CD14-positive monocyte (primary cell): ENCODE results near the gene RHOV. TPM values are rescaled to one million over a fixed set of nuclear protein-coding genes. Genes with fewer than 3 reads are reported as not detected.

Experiments used
- DNase-seq, 3 donors: peaks; one replicate each; pipeline ENCODE4 v3.0.0-alpha.2; 2011 to 2022
- H2AFZ ChIP-seq: 2 replicates; pipeline ENCODE4 v1.6.0; 2012; ENCODE audit warnings: mild to moderate bottlenecking, low read depth, low read length, inconsistent platforms; ENCODE audit not compliant: insufficient read depth, poor library complexity, severe bottlenecking
- H3K27ac ChIP-seq, 2 donors: 1 replicate in 1 of 2; 2 replicates in 1 of 2; pipeline ENCODE4 v1.5.1; 2012 to 2013; ENCODE audit warnings: low read length in 2 of 2, control low read depth in 1 of 2, inconsistent platforms in 1 of 2, low read depth in 1 of 2, mild to moderate bottlenecking in 1 of 2
- H3K27me3 ChIP-seq, 2 donors: one replicate each; pipeline versions ENCODE4 v1.6.0 to v1.6.1; 2011 to 2013; ENCODE audit warnings: low read length in 2 of 2; ENCODE audit not compliant: control insufficient read depth in 2 of 2, insufficient read depth in 2 of 2
- H3K36me3 ChIP-seq, 2 donors: replicated peaks in 1 of 2; 1 replicate in 1 of 2; 2 replicates in 1 of 2; pipeline versions ENCODE4 v1.5.1 to v1.6.1; 2012 to 2013; ENCODE audit warnings: low read length in 2 of 2, control low read depth in 1 of 2, inconsistent platforms in 1 of 2, mild to moderate bottlenecking in 1 of 2; ENCODE audit not compliant: insufficient read depth in 2 of 2, control insufficient read depth in 1 of 2
- H3K4me1 ChIP-seq, 2 donors: 1 replicate in 1 of 2; 2 replicates in 1 of 2; pipeline versions ENCODE4 v1.5.1 to v1.6.1; 2012 to 2013; ENCODE audit warnings: low read length in 2 of 2, control low read depth in 1 of 2, inconsistent platforms in 1 of 2, mild to moderate bottlenecking in 1 of 2, moderate library complexity in 1 of 2; ENCODE audit not compliant: insufficient read depth in 2 of 2, control insufficient read depth in 1 of 2
- H3K4me2 ChIP-seq: replicated peaks from 2 replicates; pipeline ENCODE3; 2012; ENCODE audit warnings: low read length, moderate library complexity, mild to moderate bottlenecking; ENCODE audit not compliant: poor library complexity, severe bottlenecking; ENCODE audit errors: extremely low read depth
- H3K4me3 ChIP-seq, 3 experiments: fragments of 200-600 bp in 1 of 3; sonication (generic) in 1 of 3; replicated peaks in 1 of 3; 1 replicate in 2 of 3; 2 replicates in 1 of 3; pipeline ENCODE4 v1.5.1; 2011 to 2013; ENCODE audit warnings: low read length in 3 of 3, mild to moderate bottlenecking in 3 of 3, control low read depth in 2 of 3, low read depth in 2 of 3, inconsistent platforms in 1 of 3, moderate library complexity in 1 of 3
- H3K79me2 ChIP-seq: 2 replicates; pipeline ENCODE4 v1.6.0; 2012; ENCODE audit warnings: mild to moderate bottlenecking, control low read depth, inconsistent platforms, low read length, moderate library complexity; ENCODE audit not compliant: insufficient read depth
- H3K9ac ChIP-seq: 2 replicates; pipeline ENCODE4 v1.6.0; 2017; ENCODE audit warnings: low read length, mild to moderate bottlenecking; ENCODE audit not compliant: insufficient read depth, poor library complexity, severe bottlenecking
- H3K9me3 ChIP-seq, 2 donors: replicated peaks in 1 of 2; 1 replicate in 1 of 2; 2 replicates in 1 of 2; pipeline versions ENCODE4 v1.5.1 to v1.6.1; 2012 to 2013; ENCODE audit warnings: low read length in 2 of 2, control low read depth in 1 of 2; ENCODE audit not compliant: control insufficient read depth in 1 of 2, insufficient read depth in 1 of 2
- H4K20me1 ChIP-seq: 2 replicates; pipeline ENCODE4 v1.6.0; 2012; ENCODE audit warnings: mild to moderate bottlenecking, low read length, control low read depth, moderate library complexity; ENCODE audit not compliant: insufficient read depth
- H3K27ac Mint-ChIP-seq, 7 donors: one replicate each; pipeline ENCODE4 v1.8.0; 2020; ENCODE audit warnings: mild to moderate bottlenecking in 7 of 7, mixed read lengths in 7 of 7, moderate library complexity in 6 of 7, inconsistent platforms in 2 of 7
- H3K27me3 Mint-ChIP-seq, 3 donors: one replicate each; pipeline ENCODE4 v1.8.0; 2021 to 2022; ENCODE audit warnings: low read depth in 3 of 3, mild to moderate bottlenecking in 3 of 3, mixed read lengths in 3 of 3, moderate library complexity in 3 of 3, inconsistent platforms in 1 of 3
- H3K36me3 Mint-ChIP-seq, 2 donors: one replicate each; pipeline ENCODE4 v1.8.0; 2020; ENCODE audit warnings: mixed read lengths in 2 of 2, inconsistent platforms in 1 of 2, mild to moderate bottlenecking in 1 of 2
- H3K4me1 Mint-ChIP-seq: one replicate; pipeline ENCODE4 v1.8.0; 2020; ENCODE audit warnings: mild to moderate bottlenecking, mixed read lengths
- H3K4me3 Mint-ChIP-seq, 2 donors: one replicate each; pipeline ENCODE4 v1.8.0; 2020; ENCODE audit warnings: mild to moderate bottlenecking in 2 of 2, mixed read lengths in 2 of 2, moderate library complexity in 1 of 2
- H3K9me3 Mint-ChIP-seq, 7 donors: one replicate each; pipeline ENCODE4 v1.8.0; 2020 to 2022; ENCODE audit warnings: mixed read lengths in 7 of 7, mild to moderate bottlenecking in 6 of 7, moderate library complexity in 6 of 7, inconsistent platforms in 2 of 7
- CTCF ChIP-seq: fragments of 200-600 bp; IDR thresholded peaks from one replicate; pipeline ENCODE4 v1.8.0; 2022; ENCODE audit warnings: antibody characterized with exemption, mild to moderate bottlenecking
- WGBS: methylation state at CpG from one replicate; pipeline ENCODE4 v1.1.5; 2013; ENCODE audit warnings: missing lambda C conversion rate; ENCODE audit not compliant: insufficient coverage; 5-methylcytosine and 5-hydroxymethylcytosine counted together
- intact Hi-C, 2 donors: fragments of 100-400 bp; cut with micrococcal nuclease; formaldehyde crosslinking; loops; one replicate each; pipeline versions ENCODE4 v1.15.0 to v1.15.1; 2023
- polyA plus RNA-seq, 3 donors: library from polyadenylated mRNA; depleted of rRNA in 1 of 3; unstranded in 2 of 3; stranded (reverse) in 1 of 3; fragments of 300-500 nt in 2 of 3; fragments of >200 nt in 1 of 3; fragmentation: Illumina TruSeq in 2 of 3; gene quantifications; 1 replicate in 2 of 3; 2 replicates in 1 of 3; pipeline ENCODE4 v1.2.3, GENCODE V29; 2012 to 2021

Gene RHOV
- polyA plus RNA-seq, 3 donors: 0.08 TPM; not detected in 2

GRCh38 chr15:40853241-40853890, 20.7 kb downstream of the RHOV start:
- H3K79me2 ChIP-seq: no peaks in the 10 kb centered on the region
- peaks cover 1 to 3% (median 3%) of the 10 kb centered on the region in 3 donors for H3K27me3 Mint-ChIP-seq
- no peak overlapping the region for H3K9ac ChIP-seq
- no peak overlapping the region for H3K27ac Mint-ChIP-seq
- TF ChIP-seq CTCF: no peak
- H3K4me1 Mint-ChIP-seq: peaks cover 14% of the 10 kb centered on the region
- H3K27ac ChIP-seq: no peak overlapping the region
- H3K9me3 ChIP-seq: no peaks in the 10 kb centered on the region
- no peak for DNase-seq
- H2AFZ ChIP-seq: no peak overlapping the region
- peaks cover 15% of the 10 kb centered on the region for H4K20me1 ChIP-seq
- intact Hi-C loops: no loop called here
- peaks cover 12 to 18% of the 10 kb centered on the region in 2 donors for H3K4me1 ChIP-seq
- H3K4me3 ChIP-seq: no peak overlapping the region
- peaks cover 42 to 58% of the 10 kb centered on the region in 2 donors for H3K36me3 ChIP-seq
- H3K36me3 Mint-ChIP-seq: peaks cover 55 to 81% of the 10 kb centered on the region in 2 donors
- H3K9me3 Mint-ChIP-seq: no peaks in the 10 kb centered on the region
- H3K4me3 Mint-ChIP-seq: no peak overlapping the region
- no peaks in the 10 kb centered on the region for H3K27me3 ChIP-seq
- WGBS: 98% methylated on average over 6 of the region's 16 CpGs
- H3K4me2 ChIP-seq: no peak overlapping the region

DNA sequence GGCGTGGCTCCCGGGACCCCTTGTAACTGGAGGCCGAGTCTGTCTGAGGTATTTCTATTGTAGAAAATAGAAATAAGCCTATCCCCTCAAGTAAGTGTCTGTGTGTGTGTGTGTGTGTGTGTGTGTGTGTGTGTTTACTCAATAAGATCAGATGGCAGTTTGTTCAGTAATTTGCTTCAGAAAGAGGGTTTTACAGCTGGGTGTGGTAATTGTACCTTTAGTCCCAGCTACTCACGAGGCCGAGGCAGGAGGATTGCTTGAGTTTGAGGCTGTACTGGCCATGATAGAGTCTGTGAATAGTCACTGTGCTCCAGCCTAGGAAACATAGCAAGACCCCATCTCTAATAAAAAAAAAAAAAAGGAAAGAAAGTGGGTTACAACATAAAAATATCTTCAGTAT, 21.5 kb downstream of the RHOV start:
- 93% methylated on average over 3 of the region's 5 CpGs for WGBS
- Histone ChIP-seq H3K4me3 (no peak overlapping the region), H3K36me3 (peaks cover 42 to 58% of the 10 kb centered on the region in 2 donors), H3K4me1 (peaks cover 17 to 21% of the 10 kb centered on the region in 2 donors), H3K9me3 (no peaks in the 10 kb centered on the region), H2AFZ (no peak overlapping the region), H4K20me1 (peaks cover 15% of the 10 kb centered on the region), H3K79me2 (peaks cover 7% of the 10 kb centered on the region), H3K9ac (no peak overlapping the region), H3K4me2 (no peak overlapping the region), H3K27me3 (no peaks in the 10 kb centered on the region), H3K27ac (no peak overlapping the region)
- no peak for TF ChIP-seq CTCF
- intact Hi-C loops: no loop called here
- Mint-ChIP-seq H3K9me3 (no peaks in the 10 kb centered on the region), H3K4me3 (no peak overlapping the region), H3K27ac (no peak overlapping the region), H3K27me3 (peaks cover 1 to 3% (median 3%) of the 10 kb centered on the region in 3 donors), H3K36me3 (peaks cover 55 to 76% of the 10 kb centered on the region in 2 donors), H3K4me1 (peaks cover 16% of the 10 kb centered on the region)
- no peak for DNase-seq
